GM19035 (cell line): ENCODE measurements around the gene TINCR.
"Not testable (repeated sequence)": the region's sequence is repeated elsewhere in the genome, so short reads cannot be mapped to it uniquely, and the experiment has no call there.

Source experiments
- ATAC-seq: cut with Tn5 transposase; IDR thresholded peaks from one replicate; pipeline ENCODE4 v1.9.1; 2021; ENCODE audit not compliant: unreplicated experiment

TINCR gene

GRCh38 chr19:5561559-5561958 is 6.2 kb downstream of the TINCR start:
- no peak for ATAC-seq

- ATAC-seq, result no peak
Observed at GRCh38 chr19:5560156-5560555, 7.6 kb downstream of the TINCR start.

GRCh38 chr19:5559804-5560133 is 8.0 kb downstream of the TINCR start:
- no peak for ATAC-seq

- no peak for ATAC-seq
Observed at GRCh38 chr19:5558101-5558621, 9.6 kb downstream of the TINCR start.

- no peak for ATAC-seq
Observed at GRCh38 chr19:5557691-5558090, 10.1 kb downstream of the TINCR start.

GRCh38 chr19:5554828-5555227 is 12.9 kb downstream of the TINCR start:
- ATAC-seq, result no peak

GRCh38 chr19:5553892-5554291 is 13.9 kb downstream of the TINCR start:
- no peak for ATAC-seq

GRCh38 chr19:5547881-5548280 is 19.9 kb downstream of the TINCR start:
- ATAC-seq, result no peak

GRCh38 chr19:5545984-5546383 is 21.8 kb downstream of the TINCR start:
- ATAC-seq, result no peak

- no peak for ATAC-seq
Observed at GRCh38 chr19:5545051-5545450, 22.7 kb downstream of the TINCR start.

GRCh38 chr19:5542665-5543064 is 25.1 kb downstream of the TINCR start:
- no peak for ATAC-seq

GRCh38 chr19:5541456-5541855 is 26.3 kb downstream of the TINCR start:
- no peak for ATAC-seq

- ATAC-seq, result no peak
Observed at GRCh38 chr19:5540208-5540607, 27.5 kb downstream of the TINCR start.

- ATAC-seq, result no peak
Observed at GRCh38 chr19:5537870-5538269, 29.9 kb downstream of the TINCR start.

- ATAC-seq, result not testable (repeated sequence)
Observed at GRCh38 chr19:5536982-5537579, 30.7 kb downstream of the TINCR start.

- no peak for ATAC-seq
Observed at GRCh38 chr19:5536337-5536894, 31.3 kb downstream of the TINCR start.

GRCh38 chr19:5534787-5535586 is 32.8 kb downstream of the TINCR start:
- no peak for ATAC-seq

- ATAC-seq, result no peak
Observed at GRCh38 chr19:5533257-5533656, 34.5 kb downstream of the TINCR start.

- no peak for ATAC-seq
Observed at GRCh38 chr19:5530701-5531100, 37.1 kb downstream of the TINCR start.

GRCh38 chr19:5526691-5527090 is 41.1 kb downstream of the TINCR start:
- ATAC-seq, result no peak

GRCh38 chr19:5524081-5524480 is 43.7 kb downstream of the TINCR start:
- ATAC-seq, result no peak

GRCh38 chr19:5522106-5522505 is 45.6 kb downstream of the TINCR start:
- ATAC-seq, result no peak
